ENCODE data around the gene CHM. TPM values are rescaled to one million over a fixed set of nuclear protein-coding genes. Genes with fewer than 3 reads are reported as not detected.

The CHM gene
- polyA plus RNA-seq, 3 donors, result 6.0 to 7.7 (median 6.6) TPM

GRCh38 chrX:85882601-85883000 lies 164.8 kb downstream of the CHM start:
- WGBS (ENCODE audit: insufficient coverage), result no CpG with 5 or more reads among the region's 5 CpGs

GRCh38 chrX:85870585-85870984 lies 176.8 kb downstream of the CHM start:
- no peak overlapping the region for H3K27ac Mint-ChIP-seq
- intact Hi-C loops (cut with micrococcal nuclease), result no loop called here
- Histone ChIP-seq H3K27ac (ENCODE audit: low read depth in 1 of 2, low read length in 2 of 2) (no peak overlapping the region), H3K36me3 (replicated peaks in 1 of 2; ENCODE audit: control insufficient read depth in 1 of 2, insufficient read depth in 2 of 2, low read length in 2 of 2) (peaks cover 9 to 41% of the 10 kb centered on the region in 2 donors), H3K4me3 (replicated peaks in 1 of 3; ENCODE audit: low read depth in 2 of 3, low read length in 3 of 3) (no peak overlapping the region), H4K20me1 (ENCODE audit: insufficient read depth, low read length) (no peaks in the 10 kb centered on the region), H3K4me1 (ENCODE audit: control insufficient read depth in 1 of 2, insufficient read depth in 2 of 2, low read length in 2 of 2) (no peaks in the 10 kb centered on the region), H3K27me3 (ENCODE audit: control insufficient read depth in 2 of 2, insufficient read depth in 2 of 2, low read length in 2 of 2) (no peaks in the 10 kb centered on the region), H3K4me2 (replicated peaks; ENCODE audit: extremely low read depth, low read length, poor library complexity, severe bottlenecking) (no peak overlapping the region), H2AFZ (ENCODE audit: insufficient read depth, low read depth, low read length, poor library complexity, severe bottlenecking) (no peak overlapping the region), H3K9me3 (replicated peaks in 1 of 2; ENCODE audit: control insufficient read depth in 1 of 2, insufficient read depth in 1 of 2, low read length in 2 of 2) (peaks cover 7 to 9% of the 10 kb centered on the region in 2 donors), H3K9ac (ENCODE audit: insufficient read depth, low read length, poor library complexity, severe bottlenecking) (no peak overlapping the region), H3K79me2 (ENCODE audit: insufficient read depth, low read length) (no peaks in the 10 kb centered on the region)
- H3K27me3 Mint-ChIP-seq (ENCODE audit: low read depth in 3 of 3), result no peaks in the 10 kb centered on the region
- DNase-seq, result no peak
- H3K4me1 Mint-ChIP-seq, result no peaks in the 10 kb centered on the region
- no peak overlapping the region for H3K4me3 Mint-ChIP-seq
- TF ChIP-seq CTCF (IDR thresholded peaks at IDR 0.05), result no peak
- peaks cover 5 to 18% (median 13%) of the 10 kb centered on the region in 7 donors for H3K9me3 Mint-ChIP-seq
- WGBS (ENCODE audit: insufficient coverage), result no CpG with 5 or more reads among the region's 3 CpGs
- H3K36me3 Mint-ChIP-seq, result peaks cover 25 to 38% of the 10 kb centered on the region in 2 donors

More at GRCh38 chrX:85882601-85883000, 164.8 kb downstream of the CHM start:
- peak overlapping the region in 1 of 2 donors; percentile 33 for H3K27ac ChIP-seq (ENCODE audit: low read depth in 1 of 2, low read length in 2 of 2)
- H3K4me2 ChIP-seq (replicated peaks; ENCODE audit: extremely low read depth, low read length, poor library complexity, severe bottlenecking), result no peak overlapping the region
- Mint-ChIP-seq H3K27me3 (ENCODE audit: low read depth in 3 of 3) (no peaks in the 10 kb centered on the region), H3K4me3 (no peak overlapping the region), H3K9me3 (peaks cover 0 to 5% (median 0%) of the 10 kb centered on the region in 7 donors), H3K27ac (peak overlapping the region in 1 of 7 donors; percentile 21), H3K4me1 (peaks cover 8% of the 10 kb centered on the region), H3K36me3 (peaks cover 6 to 8% of the 10 kb centered on the region in 2 donors)
- H3K36me3 ChIP-seq (replicated peaks in 1 of 2; ENCODE audit: control insufficient read depth in 1 of 2, insufficient read depth in 2 of 2, low read length in 2 of 2), result peaks cover 0 to 6% of the 10 kb centered on the region in 2 donors
- H3K9me3 ChIP-seq (replicated peaks in 1 of 2; ENCODE audit: control insufficient read depth in 1 of 2, insufficient read depth in 1 of 2, low read length in 2 of 2), result no peaks in the 10 kb centered on the region
- no peak overlapping the region for H3K9ac ChIP-seq (ENCODE audit: insufficient read depth, low read length, poor library complexity, severe bottlenecking)
- H3K27me3 ChIP-seq (ENCODE audit: control insufficient read depth in 2 of 2, insufficient read depth in 2 of 2, low read length in 2 of 2), result no peaks in the 10 kb centered on the region
- H3K79me2 ChIP-seq (ENCODE audit: insufficient read depth, low read length), result no peaks in the 10 kb centered on the region
- no peak overlapping the region for H2AFZ ChIP-seq (ENCODE audit: insufficient read depth, low read depth, low read length, poor library complexity, severe bottlenecking)
- peak; percentile 0 to 9 (median 5) for DNase-seq
- H3K4me3 ChIP-seq (replicated peaks in 1 of 3; ENCODE audit: low read depth in 2 of 3, low read length in 3 of 3), result no peak overlapping the region
- intact Hi-C loops (cut with micrococcal nuclease), result no loop called here
- no peaks in the 10 kb centered on the region for H4K20me1 ChIP-seq (ENCODE audit: insufficient read depth, low read length)
- TF ChIP-seq CTCF (IDR thresholded peaks at IDR 0.05), result no peak
- peaks cover 4 to 9% of the 10 kb centered on the region in 2 donors for H3K4me1 ChIP-seq (ENCODE audit: control insufficient read depth in 1 of 2, insufficient read depth in 2 of 2, low read length in 2 of 2)

Data from CD14-positive monocyte (primary cell).